ENCODE results near the gene HIVEP3.

HIVEP3 gene

DNA sequence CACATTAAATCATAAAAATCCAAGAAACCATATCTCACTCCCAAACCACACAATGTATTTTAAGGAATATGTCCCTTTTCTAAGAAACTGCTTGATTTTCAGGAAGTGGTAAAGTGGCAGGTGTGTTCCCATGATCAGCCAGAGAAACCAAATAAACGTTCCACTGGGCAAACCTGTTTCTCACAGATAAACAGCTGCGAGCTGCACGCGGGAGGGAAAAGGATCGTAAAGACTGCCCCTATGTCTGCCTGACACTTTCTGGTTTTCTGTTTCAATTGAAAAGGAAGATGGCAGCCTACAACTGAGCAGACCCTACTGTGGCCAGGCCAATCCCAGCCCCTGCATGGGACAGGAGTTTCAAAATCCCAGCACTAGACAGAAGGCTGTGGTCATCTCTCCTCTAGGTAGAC is 36.6 kb downstream of the HIVEP3 start:
- Histone ChIP-seq H3K4me1 (peaks cover 2 to 15% (median 11%) of the 10 kb centered on the region in 10 experiments; a peak in 15 of 20 replicates), H3K4me2 (peak overlapping the region in 9 of 11 experiments; percentile 20 to 68 (median 53); a peak in 16 of 22 replicates), H4K20me1 (no peaks in the 10 kb centered on the region), H3K27me3 (no peaks in the 10 kb centered on the region), H3K27ac (no peak overlapping the region), H3K9me3 (replicated peaks in 1 of 11) (no peaks in the 10 kb centered on the region), H3K4me3 (no peak overlapping the region), H3K9ac (no peak overlapping the region), H3K36me3 (no peaks in the 10 kb centered on the region)
- TF ChIP-seq Cebpa-rat (IDR thresholded peaks at IDR 0.05) = no peak

DNA sequence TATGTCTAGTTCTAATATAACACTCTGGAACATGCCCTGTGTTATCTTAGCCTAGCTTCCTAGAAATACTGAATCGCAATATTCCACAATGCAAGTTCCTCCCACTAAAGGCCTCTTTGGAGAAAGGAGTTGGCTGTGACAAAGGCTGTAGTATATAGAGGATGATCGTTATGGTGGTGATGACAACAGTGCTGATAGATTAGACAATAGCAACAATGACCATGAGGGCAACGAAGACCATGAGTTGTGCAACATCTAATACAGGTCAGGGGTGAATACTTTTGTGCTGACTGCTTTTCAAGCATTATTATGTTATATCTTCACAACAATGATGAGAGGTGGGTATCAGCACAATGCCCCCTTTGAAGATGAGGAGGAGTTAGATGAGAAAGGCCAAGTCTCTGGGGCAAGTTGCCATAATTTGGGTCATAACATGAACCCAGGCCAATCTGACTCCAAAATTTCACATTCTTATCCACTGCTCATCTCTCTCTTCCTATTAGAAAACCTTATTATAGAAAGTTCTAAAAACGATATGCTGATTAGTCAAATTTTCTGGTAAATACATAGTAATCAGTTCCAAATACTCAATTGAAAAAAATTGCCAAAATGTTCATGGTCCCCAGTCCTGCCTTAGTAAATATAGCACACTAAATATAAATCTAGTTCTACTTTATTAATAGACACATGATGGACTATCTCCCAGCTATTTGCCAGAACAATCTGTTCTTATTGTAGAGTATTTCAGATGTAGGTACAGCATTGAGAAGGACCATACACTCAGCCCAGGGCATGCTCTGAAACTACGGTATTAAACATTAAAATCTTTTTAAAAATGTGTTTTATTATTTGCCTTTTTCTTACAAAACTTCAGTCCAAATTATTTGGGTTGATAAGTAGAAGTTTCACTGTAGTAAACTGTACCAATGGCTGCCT is 37.5 kb downstream of the HIVEP3 start:
- H3K36me3 ChIP-seq = no peaks in the 10 kb centered on the region
- peaks cover 5 to 17% (median 12%) of the 10 kb centered on the region in 10 experiments; a peak in 15 of 20 replicates for H3K4me1 ChIP-seq
- TF ChIP-seq Cebpa-rat (IDR thresholded peaks at IDR 0.05) = no peak
- H3K9ac ChIP-seq = no peak overlapping the region
- H3K27me3 ChIP-seq = no peaks in the 10 kb centered on the region
- no peak overlapping the region for H3K4me3 ChIP-seq
- no peak overlapping the region for H3K27ac ChIP-seq
- no peaks in the 10 kb centered on the region for H4K20me1 ChIP-seq
- H3K9me3 ChIP-seq (replicated peaks in 1 of 11) = no peaks in the 10 kb centered on the region
- H3K4me2 ChIP-seq = peak overlapping the region in 6 of 11 experiments; percentile 40 to 68 (median 56); a peak in 9 of 22 replicates

DNA sequence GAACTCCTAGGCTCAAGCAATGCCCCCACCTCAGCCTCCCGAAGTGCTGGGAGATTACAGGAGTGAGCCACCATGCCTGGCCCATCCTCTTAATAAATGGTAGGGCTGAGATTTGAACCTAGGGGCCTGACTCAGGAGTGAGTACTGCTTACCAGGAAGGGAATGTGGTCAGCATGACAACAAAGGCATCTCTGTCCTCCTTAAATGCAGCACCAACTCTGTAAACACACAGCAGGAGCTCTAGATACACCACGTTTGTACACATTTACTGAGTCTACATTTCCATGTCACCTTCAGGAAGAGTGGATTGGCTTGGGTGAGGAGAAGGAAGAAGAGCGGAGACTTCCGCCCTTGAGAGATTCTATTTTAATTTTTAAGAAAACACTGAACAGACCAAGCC is 38.5 kb downstream of the HIVEP3 start:
- no peak overlapping the region for H3K4me3 ChIP-seq

DNA sequence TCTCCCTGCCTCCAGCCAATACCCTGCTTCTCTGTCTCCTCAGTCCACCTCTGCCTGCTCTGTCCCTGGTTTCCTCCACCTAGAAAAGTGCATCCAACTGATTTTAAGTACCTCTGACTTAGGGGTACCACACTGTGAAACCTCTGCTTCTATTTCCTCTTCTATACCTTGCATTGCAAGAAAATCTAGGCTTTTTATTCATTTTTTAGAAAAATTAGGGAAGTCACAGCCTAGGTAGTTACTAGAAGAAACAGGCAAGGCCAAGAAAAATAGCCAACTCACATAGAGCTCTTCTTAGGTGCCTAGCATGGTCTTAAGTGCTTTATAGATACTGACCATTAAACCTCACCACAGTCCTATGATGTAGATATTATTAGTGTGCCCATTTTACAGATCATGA is 39.1 kb downstream of the HIVEP3 start:
- H3K4me3 ChIP-seq = no peak overlapping the region
- no peak for TF ChIP-seq Cebpa-rat (IDR thresholded peaks at IDR 0.05)
- no peak overlapping the region for H3K9ac ChIP-seq
- H3K27me3 ChIP-seq = no peaks in the 10 kb centered on the region
- H3K9me3 ChIP-seq (replicated peaks in 1 of 11) = no peaks in the 10 kb centered on the region
- H4K20me1 ChIP-seq = peaks cover 0 to 4% (median 0%) of the 10 kb centered on the region in 11 experiments; a peak in 1 of 22 replicates
- no peak overlapping the region for H3K27ac ChIP-seq
- no peak overlapping the region for H3K4me2 ChIP-seq
- H3K4me1 ChIP-seq = peaks cover 5 to 17% (median 12%) of the 10 kb centered on the region in 10 experiments; a peak in 15 of 20 replicates
- H3K36me3 ChIP-seq = no peaks in the 10 kb centered on the region

More for the DNA sequence above, 38.5 kb downstream of the HIVEP3 start:
- H3K27ac ChIP-seq = no peak overlapping the region
- H3K9me3 ChIP-seq (replicated peaks in 1 of 11) = no peaks in the 10 kb centered on the region
- H3K27me3 ChIP-seq = no peaks in the 10 kb centered on the region
- peaks cover 5 to 17% (median 12%) of the 10 kb centered on the region in 10 experiments; a peak in 15 of 20 replicates for H3K4me1 ChIP-seq
- H3K4me2 ChIP-seq = no peak overlapping the region
- no peak for TF ChIP-seq Cebpa-rat (IDR thresholded peaks at IDR 0.05)
- no peak overlapping the region for H3K9ac ChIP-seq
- no peaks in the 10 kb centered on the region for H3K36me3 ChIP-seq
- no peaks in the 10 kb centered on the region for H4K20me1 ChIP-seq

DNA sequence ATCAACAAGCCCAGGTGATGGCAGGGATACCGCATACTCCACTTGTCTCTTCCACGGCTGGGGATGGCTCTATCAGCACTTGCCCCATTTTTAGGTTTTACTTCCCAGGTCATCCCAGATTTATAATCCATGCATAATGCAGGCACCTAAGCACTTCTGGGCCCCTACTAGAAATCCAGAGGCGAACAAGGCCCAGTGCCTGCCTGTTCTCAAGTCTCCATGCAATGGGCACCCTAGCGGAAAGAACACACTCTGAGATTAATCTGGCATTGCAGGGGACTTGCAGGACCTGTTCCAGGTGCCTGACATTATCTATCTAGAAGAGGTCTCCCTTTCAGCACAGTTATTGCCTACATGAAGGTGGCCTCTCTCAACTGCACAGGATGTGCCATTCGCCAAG is 39.8 kb downstream of the HIVEP3 start:
- H4K20me1 ChIP-seq = peaks cover 0 to 4% (median 0%) of the 10 kb centered on the region in 11 experiments; a peak in 1 of 22 replicates
- no peak overlapping the region for H3K4me2 ChIP-seq
- no peaks in the 10 kb centered on the region for H3K27me3 ChIP-seq
- H3K27ac ChIP-seq = no peak overlapping the region
- TF ChIP-seq Cebpa-rat (IDR thresholded peaks at IDR 0.05) = no peak
- H3K4me3 ChIP-seq = no peak overlapping the region
- no peaks in the 10 kb centered on the region for H3K36me3 ChIP-seq
- no peak overlapping the region for H3K9ac ChIP-seq
- peaks cover 5 to 17% (median 12%) of the 10 kb centered on the region in 10 experiments; a peak in 15 of 20 replicates for H3K4me1 ChIP-seq
- no peaks in the 10 kb centered on the region for H3K9me3 ChIP-seq (replicated peaks in 1 of 11)

DNA sequence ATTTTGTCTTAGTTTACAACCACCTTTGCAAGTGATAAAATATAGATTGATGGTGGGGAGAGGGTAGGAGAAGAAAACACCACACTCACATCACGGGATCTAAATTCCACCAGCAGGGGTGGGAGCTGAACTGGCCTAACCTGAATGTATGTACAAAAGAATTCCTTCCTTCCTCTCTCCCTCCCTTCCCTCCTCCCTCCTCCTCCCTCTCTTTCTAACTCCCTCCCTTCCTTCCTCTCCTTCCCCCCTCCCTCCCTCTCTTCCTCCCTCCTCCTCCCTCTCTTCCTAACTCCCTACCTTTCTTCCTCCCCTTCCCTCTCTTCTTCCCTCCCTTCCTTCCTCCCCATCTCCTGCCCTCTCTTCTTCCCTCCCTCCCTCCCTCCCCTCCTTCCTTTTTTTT is 40.2 kb downstream of the HIVEP3 start:
- no peak for TF ChIP-seq Cebpa-rat (IDR thresholded peaks at IDR 0.05)
- H3K4me3 ChIP-seq = no peak overlapping the region
- H3K9ac ChIP-seq = no peak overlapping the region
- peaks cover 5 to 17% (median 12%) of the 10 kb centered on the region in 10 experiments; a peak in 15 of 20 replicates for H3K4me1 ChIP-seq
- no peak overlapping the region for H3K4me2 ChIP-seq
- H4K20me1 ChIP-seq = peaks cover 0 to 4% (median 0%) of the 10 kb centered on the region in 11 experiments; a peak in 1 of 22 replicates
- H3K36me3 ChIP-seq = no peaks in the 10 kb centered on the region
- no peak overlapping the region for H3K27ac ChIP-seq
- no peaks in the 10 kb centered on the region for H3K27me3 ChIP-seq
- H3K9me3 ChIP-seq (replicated peaks in 1 of 11) = no peaks in the 10 kb centered on the region

DNA sequence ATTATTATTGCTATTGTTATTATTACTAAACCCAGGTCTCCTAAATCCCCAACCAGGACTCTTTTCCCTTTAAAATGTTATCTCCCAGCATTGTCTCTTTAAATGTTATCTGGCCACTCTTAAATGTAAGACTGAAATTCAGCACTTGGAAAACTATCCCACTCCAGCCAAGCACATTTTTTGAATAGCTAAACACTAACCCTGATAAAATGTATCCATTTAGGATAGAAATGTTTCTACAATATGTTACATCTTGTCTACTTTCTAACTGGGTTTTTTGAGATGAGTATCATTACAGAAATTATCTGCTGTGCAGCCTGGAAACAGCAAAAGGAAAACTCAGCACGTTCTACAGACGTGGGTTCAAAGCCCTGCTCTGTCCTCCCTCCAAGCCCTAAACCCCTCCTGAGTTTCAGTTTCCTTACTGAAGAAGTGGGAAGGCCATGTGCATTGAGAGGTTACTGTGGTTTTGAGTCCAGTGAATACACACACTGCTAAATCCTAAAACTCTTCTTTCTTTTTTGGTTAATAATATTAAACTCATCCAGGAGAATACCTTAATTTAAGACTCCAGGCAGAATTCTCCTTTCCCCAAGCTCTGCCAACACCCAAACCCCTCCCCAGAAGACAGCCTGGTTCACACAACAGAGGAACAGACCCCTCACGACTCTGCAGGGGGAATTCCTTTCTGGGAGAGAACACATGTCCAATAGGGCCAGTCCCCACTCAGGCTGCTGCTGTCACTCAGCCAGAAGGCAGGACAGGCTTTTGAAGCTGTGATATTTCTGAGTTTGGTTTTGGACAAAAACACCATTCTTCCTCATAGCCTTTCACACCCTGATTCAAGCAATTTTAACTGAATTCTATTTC is 41.9 kb downstream of the HIVEP3 start:
- Histone ChIP-seq H3K27ac (no peak overlapping the region), H3K4me2 (peak overlapping the region in 4 of 11 experiments; percentile 5 to 36 (median 21); a peak in 4 of 22 replicates), H4K20me1 (peaks cover 0 to 4% (median 0%) of the 10 kb centered on the region in 11 experiments; a peak in 1 of 22 replicates), H3K4me3 (no peak overlapping the region), H3K9me3 (replicated peaks in 1 of 11) (peaks cover 0 to 8% (median 0%) of the 10 kb centered on the region in 11 experiments; a peak in 1 of 22 replicates), H3K9ac (no peak overlapping the region), H3K27me3 (no peaks in the 10 kb centered on the region), H3K4me1 (peaks cover 3 to 9% (median 5%) of the 10 kb centered on the region in 10 experiments; a peak in 13 of 20 replicates), H3K36me3 (no peaks in the 10 kb centered on the region)
- TF ChIP-seq Cebpa-rat (IDR thresholded peaks at IDR 0.05) = no peak

DNA sequence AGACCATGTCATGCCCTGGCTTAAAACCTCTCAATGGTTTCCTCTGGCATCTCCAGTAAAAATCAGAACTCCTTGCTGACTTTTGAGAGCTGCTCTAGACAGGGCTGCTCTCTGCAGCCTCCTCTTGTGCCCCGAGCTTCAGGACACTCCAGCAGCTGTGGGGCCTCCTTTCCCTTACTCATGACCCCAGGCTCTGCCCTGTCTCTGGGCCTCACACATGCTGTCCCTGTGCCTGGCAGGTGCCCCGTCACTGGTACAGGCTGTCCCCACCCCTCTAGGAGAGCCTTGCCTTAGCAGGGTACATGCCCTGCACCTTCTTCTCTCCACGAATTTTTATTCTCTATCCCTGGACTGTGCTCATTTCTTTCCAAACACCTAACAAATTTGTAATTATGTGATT is 43.2 kb downstream of the HIVEP3 start:
- TF ChIP-seq Cebpa-rat (IDR thresholded peaks at IDR 0.05) = no peak
- no peak overlapping the region for H3K4me2 ChIP-seq
- H3K9ac ChIP-seq = no peak overlapping the region
- H3K4me3 ChIP-seq = no peak overlapping the region
- no peak overlapping the region for H3K27ac ChIP-seq
- peaks cover 0 to 8% (median 0%) of the 10 kb centered on the region in 11 experiments; a peak in 1 of 22 replicates for H3K9me3 ChIP-seq (replicated peaks in 1 of 11)
- H3K27me3 ChIP-seq = no peaks in the 10 kb centered on the region
- no peaks in the 10 kb centered on the region for H3K36me3 ChIP-seq
- H4K20me1 ChIP-seq = peaks cover 0 to 4% (median 0%) of the 10 kb centered on the region in 11 experiments; a peak in 1 of 22 replicates
- H3K4me1 ChIP-seq = peaks cover 0 to 11% (median 3%) of the 10 kb centered on the region in 10 experiments; a peak in 9 of 20 replicates
